HG03039 (cell line): ENCODE measurements around the gene HPSE2.
"Not testable (repeated sequence)": the region's sequence is repeated elsewhere in the genome, so short reads cannot be mapped to it uniquely, and the experiment has no call there.

Source experiments
- ATAC-seq: cut with Tn5 transposase; IDR thresholded peaks from one replicate; pipeline ENCODE4 v1.9.1; 2021; ENCODE audit warnings: mild to moderate bottlenecking, moderate library complexity; ENCODE audit not compliant: unreplicated experiment

The HPSE2 gene

GRCh38 chr10:98924526-98924925 lies 311.1 kb downstream of the HPSE2 start:
- no peak for ATAC-seq

GRCh38 chr10:98921316-98921715 lies 314.3 kb downstream of the HPSE2 start:
- ATAC-seq, result no peak

GRCh38 chr10:98920807-98921206 lies 314.8 kb downstream of the HPSE2 start:
- no peak for ATAC-seq

DNA sequence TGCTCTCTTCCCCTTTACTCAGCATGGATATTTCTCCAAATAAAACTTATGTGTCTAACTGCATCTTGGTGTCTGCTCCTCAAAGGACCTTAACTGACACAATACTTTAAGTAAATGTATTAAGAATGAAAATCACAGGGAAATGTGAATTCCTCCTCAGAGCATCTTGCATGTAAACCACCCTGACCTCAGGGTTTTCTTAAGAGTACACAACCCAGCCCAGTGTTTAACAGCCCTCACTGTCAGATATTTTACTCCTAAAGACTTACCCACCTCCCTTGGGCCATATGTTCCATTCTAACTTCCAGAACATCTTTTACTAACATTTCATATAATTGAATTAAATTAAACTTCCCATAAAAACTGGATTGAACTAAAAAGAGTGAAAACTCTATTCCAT lies 315.3 kb downstream of the HPSE2 start:
- ATAC-seq, result no peak

DNA sequence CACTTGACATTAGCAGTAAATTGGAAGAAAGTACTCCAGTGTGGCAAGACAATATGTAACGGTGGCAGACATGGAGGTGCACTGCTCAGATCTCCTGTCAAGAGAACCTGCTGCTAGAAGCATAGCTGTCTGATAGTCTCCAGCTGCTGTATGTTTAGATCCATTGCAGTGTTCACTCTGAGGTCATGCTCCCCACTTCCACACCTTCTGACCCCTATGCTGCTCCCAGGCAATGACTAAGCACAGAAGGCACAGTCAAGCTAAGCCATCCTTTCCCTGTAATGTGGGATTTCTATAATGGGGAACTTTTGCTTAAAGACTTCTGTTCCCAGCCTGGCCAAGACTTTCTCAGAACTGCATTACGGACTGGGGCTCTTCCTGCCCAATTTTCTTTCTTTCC lies 315.8 kb downstream of the HPSE2 start:
- no peak for ATAC-seq

DNA sequence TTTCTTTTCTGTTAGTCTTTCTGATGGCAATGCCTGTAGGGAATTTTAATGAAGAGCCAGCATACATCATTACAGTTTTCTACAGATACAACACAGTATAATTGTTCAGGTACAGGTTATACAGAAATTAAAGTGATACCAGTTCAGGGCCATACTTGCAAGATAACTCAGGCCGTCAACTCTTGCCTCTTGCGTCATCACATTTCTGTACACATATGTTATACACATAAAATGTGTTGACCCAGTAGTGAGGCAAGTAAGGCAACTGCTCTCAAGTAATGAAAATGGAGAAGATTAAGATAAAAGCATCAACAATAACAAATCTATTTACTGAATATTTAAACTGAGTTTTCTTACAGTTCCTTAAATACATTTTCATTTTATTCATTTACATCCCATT lies 317.8 kb downstream of the HPSE2 start:
- no peak for ATAC-seq

DNA sequence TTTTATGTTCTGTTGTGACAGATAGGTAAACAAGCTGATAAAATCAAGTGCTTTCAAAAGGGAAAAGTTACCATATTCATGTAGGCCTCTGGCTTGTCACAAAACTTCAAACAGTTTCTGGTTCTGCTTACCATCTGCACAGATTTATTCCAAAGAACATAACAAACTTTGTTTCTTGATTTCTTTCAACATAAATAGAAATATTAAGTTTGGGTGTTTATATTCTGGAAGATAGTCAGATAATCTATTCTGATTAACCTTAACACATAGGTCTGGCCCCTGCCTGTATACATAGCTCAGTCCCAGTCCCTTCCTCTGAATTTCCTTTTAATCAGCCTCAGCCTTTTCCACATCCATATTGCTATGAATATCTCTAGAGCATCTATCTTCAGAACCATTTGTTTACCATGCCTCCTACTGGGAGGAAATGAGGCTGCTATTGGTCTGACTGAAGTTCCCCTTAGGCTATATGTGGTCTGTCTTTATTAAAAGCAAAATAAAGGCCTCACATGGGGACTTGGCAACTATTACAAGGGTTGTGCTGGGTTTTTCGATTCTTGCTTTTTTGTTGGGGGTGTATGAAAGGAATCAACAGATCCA lies 319.0 kb downstream of the HPSE2 start:
- no peak for ATAC-seq

GRCh38 chr10:98915911-98916310 lies 319.7 kb downstream of the HPSE2 start:
- ATAC-seq, result no peak

DNA sequence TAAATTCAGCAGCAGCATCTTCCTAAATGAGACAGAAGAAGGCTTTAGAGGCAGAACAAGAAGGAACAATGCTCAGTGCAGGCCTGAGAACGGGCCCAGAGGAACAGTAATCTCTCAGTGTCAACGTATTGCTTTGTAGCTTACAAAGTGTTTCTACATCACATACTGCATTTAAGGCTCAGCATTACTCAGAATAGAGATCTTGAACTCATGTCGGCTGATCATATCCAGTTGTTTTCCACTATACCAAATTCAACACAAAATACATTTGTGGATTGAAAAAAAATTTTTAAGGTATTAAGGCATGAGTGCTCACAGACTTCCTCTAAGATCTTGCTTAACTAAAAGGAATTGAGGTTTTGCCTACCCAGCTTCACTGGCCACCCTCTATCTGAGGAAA lies 325.1 kb downstream of the HPSE2 start:
- ATAC-seq, result no peak

GRCh38 chr10:98910048-98910447 lies 325.6 kb downstream of the HPSE2 start:
- ATAC-seq, result no peak

DNA sequence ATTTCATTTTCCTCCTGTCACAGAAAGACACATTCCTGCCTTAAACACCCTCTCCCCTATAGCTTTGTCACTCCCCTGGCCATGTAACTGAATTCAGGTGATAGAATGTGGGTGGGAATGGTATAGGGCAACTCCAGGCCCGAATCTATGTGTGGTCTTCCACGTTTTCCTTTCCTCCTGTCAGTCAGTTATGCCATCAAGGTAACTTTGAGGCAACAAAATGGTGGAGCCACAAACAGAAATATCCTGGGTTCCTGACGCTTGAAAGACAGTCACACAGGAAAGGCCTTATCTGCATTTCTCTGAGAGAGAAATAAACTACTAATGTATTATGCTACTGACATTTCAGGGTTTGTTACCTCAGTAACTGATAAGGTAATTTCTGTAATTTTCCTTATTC lies 326.8 kb downstream of the HPSE2 start:
- no peak for ATAC-seq

DNA sequence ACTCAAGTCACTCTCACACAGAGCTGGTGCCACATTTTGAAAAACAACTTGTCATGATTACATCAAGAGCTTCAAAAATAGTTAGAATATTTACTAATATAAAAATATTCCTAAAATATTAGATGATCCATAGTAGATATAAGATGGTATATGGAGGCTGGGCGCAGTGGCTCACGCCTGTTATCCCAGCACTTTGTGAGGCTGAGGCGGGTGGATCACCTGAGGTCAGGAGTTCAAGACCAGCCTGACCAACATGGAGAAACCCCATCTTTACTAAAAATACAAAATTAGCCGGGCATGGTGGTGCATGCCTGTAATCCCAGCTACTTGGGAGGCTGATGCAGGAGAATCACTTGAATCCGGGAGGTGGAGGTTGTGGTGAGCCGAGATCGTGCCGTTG lies 327.4 kb downstream of the HPSE2 start:
- ATAC-seq, result not testable (repeated sequence)

GRCh38 chr10:98901441-98902110 lies 334.1 kb downstream of the HPSE2 start:
- no peak for ATAC-seq

DNA sequence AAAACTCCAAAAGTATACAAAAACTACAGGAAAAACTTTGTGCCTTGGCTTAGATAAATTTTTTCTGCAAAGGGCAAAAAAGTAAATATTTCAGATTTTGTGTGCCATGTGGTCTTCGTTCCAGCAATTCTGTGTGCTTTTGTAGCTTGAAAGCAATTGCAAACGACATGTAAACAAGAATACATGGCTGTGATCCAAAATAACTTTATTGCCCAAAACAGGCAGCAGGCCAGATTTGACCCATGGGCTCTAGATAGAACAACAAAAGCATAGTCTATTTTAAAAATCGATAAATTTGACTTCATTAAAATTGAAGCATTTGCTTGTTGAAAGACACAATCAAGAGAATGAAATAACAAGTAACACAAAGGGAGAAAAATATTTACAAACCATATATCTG lies 336.6 kb downstream of the HPSE2 start:
- ATAC-seq, result no peak

DNA sequence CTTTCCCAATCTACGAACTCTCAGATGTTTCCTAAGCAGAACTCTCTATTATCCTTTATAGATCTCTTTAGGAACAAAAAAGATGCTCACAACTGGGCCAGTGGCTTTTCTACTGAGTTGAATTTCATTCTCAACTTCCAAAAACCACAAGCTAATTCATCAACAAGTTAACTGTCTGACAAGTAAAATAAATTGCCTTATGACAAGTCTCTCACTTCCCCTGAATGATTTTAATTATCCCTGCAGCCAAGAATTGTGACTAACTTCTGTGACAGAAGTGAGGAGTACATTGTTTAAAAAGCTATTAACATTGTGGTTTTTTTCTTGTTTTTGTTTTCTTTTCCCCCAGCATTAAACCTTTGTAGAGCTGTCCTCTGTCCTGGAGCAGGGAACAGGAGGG lies 343.1 kb downstream of the HPSE2 start:
- no peak for ATAC-seq

DNA sequence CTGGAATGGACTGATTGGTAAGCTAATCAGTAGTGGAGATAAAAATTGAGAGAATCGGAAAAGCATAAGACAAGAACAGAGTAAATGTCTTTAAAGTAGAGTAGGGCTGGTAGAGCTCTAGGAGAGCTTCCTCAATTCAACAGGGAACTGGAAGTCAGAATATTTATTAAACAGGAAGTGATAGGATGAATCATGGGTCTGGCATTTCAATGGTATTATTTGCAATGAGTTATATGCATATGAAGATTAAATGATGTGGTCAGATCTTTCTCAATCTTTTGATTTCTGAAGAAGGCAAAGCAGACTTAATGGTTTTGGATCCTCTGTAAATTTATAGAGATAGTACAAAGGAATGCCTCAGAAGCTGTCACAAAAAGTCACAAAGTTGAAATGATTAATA lies 349.0 kb downstream of the HPSE2 start:
- ATAC-seq, result no peak

DNA sequence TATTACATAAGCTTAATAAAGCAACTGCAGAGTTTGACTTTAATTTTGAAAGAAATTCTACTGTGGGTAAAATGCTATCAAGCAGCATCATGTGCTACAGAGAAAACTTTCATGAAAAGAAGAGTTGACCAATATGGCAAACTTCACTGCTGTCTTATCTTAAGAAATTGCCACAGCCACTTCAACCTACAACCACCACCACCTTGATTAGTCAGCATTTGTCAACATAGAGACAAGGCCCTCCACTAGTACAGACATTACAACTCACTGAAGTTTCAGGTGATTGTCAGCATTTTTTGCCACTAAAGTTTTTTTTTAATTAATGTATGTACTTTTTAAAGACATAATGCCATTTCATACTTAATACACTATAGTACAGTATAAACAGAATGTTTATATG lies 350.3 kb downstream of the HPSE2 start:
- ATAC-seq, result no peak

DNA sequence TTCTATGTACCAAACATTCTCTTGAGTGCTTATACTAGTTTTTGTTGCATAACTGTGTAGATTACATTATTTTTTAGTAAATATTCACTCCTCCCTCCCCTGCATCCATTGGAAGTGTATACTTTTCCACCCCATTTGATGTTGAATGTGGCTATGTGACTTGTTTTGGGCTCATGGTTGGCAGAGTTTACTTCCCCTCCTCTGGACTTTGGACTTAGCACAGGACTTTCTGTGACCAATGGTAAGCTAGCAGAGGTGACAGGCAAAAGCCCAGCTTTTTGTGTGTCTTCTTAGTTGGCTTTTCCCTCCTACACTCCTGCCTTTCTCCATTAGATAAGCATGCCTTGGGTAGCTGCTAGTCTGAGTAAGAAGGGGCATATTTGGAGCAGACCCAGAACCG lies 353.9 kb downstream of the HPSE2 start:
- no peak for ATAC-seq

GRCh38 chr10:98880971-98881370 lies 354.7 kb downstream of the HPSE2 start:
- ATAC-seq, result no peak

GRCh38 chr10:98878921-98879320 lies 356.7 kb downstream of the HPSE2 start:
- ATAC-seq, result no peak

- no peak for ATAC-seq
These were observed 357.2 kb downstream of the HPSE2 start for GRCh38 chr10:98878418-98878817.

DNA sequence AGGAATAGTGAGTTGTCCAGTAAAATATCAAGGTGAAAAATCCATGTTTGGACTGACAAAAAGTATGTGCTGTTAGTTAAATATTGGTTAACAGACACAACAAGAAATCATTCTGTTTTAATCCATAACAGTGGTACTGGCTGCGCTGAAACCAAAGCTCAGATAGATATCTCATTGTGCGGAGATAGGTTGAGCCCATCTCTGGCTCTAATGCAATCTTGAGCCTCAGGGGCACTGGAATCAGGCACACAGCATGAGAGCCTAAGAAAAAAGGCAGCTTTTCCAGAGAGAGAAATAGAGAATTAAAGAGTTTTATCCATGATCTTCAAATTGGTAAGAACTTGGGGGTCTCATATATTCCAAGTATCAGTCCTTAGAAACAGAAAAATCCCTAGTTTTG lies 373.7 kb downstream of the HPSE2 start:
- no peak for ATAC-seq

- no peak for ATAC-seq
These were observed 377.1 kb downstream of the HPSE2 start for GRCh38 chr10:98858525-98858924.
